Thymus (tissue), 11 donors: ENCODE data around the gene SLC1A7. TPM values are rescaled to one million over a fixed set of nuclear protein-coding genes. Genes with fewer than 3 reads are reported as not detected.
A peak's percentile ranks its signal among the peaks of the same experiment; 100 is the strongest.

ENCODE experiments used
- DNase-seq, 9 donors: peaks; one replicate each; pipeline ENCODE4 v3.0.0-alpha.2; 2013; ENCODE audit warnings: low spot score in 9 of 9, low read depth in 6 of 9, missing footprints in 1 of 9
- H3K27ac ChIP-seq, 2 donors: one replicate each; pipeline ENCODE4 v1.5.1; 2013; ENCODE audit warnings: control low read depth in 1 of 2, low read depth in 1 of 2, low read length in 1 of 2, mild to moderate bottlenecking in 1 of 2, moderate library complexity in 1 of 2
- H3K27me3 ChIP-seq, 2 donors: one replicate each; pipeline ENCODE4 v1.5.1; 2013; ENCODE audit warnings: low read length in 1 of 2; ENCODE audit not compliant: control insufficient read depth in 2 of 2, insufficient read depth in 1 of 2
- H3K36me3 ChIP-seq, 2 donors: one replicate each; pipeline ENCODE4 v1.5.1; 2013; ENCODE audit warnings: low read length in 1 of 2, mild to moderate bottlenecking in 1 of 2, moderate library complexity in 1 of 2; ENCODE audit not compliant: control insufficient read depth in 2 of 2, insufficient read depth in 2 of 2
- H3K4me1 ChIP-seq, 2 donors: one replicate each; pipeline ENCODE4 v1.5.1; 2013; ENCODE audit warnings: low read length in 2 of 2; ENCODE audit not compliant: control insufficient read depth in 2 of 2, insufficient read depth in 2 of 2
- H3K4me3 ChIP-seq, 2 donors: one replicate each; pipeline ENCODE4 v1.5.1; 2013; ENCODE audit warnings: low read length in 2 of 2, control low read depth in 1 of 2, mild to moderate bottlenecking in 1 of 2
- H3K9me3 ChIP-seq, 2 donors: one replicate each; pipeline ENCODE4 v1.5.1; 2013; ENCODE audit warnings: low read length in 1 of 2, mild to moderate bottlenecking in 1 of 2; ENCODE audit not compliant: control insufficient read depth in 2 of 2, insufficient read depth in 1 of 2
- WGBS: extraction: QIAGEN DNeasy Blood & Tissue Kit; methylation state at CpG from one replicate; pipeline ENCODE4 v1.1.7; 2013; 5-methylcytosine and 5-hydroxymethylcytosine counted together
- polyA plus RNA-seq: library from polyadenylated mRNA; stranded (reverse); fragments of 200-250 nt; gene quantifications from one replicate; pipeline ENCODE4 v1.2.3, GENCODE V29; 2013
- total RNA-seq: library from RNA; stranded (reverse); fragments of 120-200 nt; gene quantifications from one replicate; pipeline ENCODE4 v1.2.4, GENCODE V29; 2013
- donor health status: healthy.

SLC1A7 gene
- total and polyA plus RNA-seq, 2 donors = under 0.01 to 0.07 TPM

DNA sequence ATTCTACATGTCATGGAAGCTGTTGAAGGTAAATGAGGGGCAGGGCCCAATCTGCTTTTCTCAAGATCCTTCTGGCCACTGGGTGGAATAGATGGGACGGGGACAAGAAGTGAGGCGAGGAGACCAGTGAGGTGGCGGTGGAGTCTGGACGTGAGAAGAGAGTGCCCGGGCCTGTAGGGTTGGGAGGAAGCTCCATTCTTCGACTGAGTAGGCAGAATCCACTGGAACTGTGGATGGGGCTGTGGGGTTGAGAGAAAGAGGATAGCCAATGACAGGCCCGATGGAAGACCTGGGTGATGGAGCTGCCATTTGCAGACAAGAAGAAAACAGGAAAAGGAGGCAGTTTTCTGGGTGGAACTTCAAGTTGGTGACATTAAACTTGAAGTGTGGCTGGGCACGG, 10.3 kb downstream of the SLC1A7 start:
- no peaks in the 10 kb centered on the region for H3K27me3 ChIP-seq
- no peaks in the 10 kb centered on the region for H3K9me3 ChIP-seq
- H3K27ac ChIP-seq = no peak overlapping the region
- 93% methylated on average over 8 of the region's 8 CpGs for WGBS
- H3K4me1 ChIP-seq = peaks cover 0 to 11% of the 10 kb centered on the region in 2 donors
- no peak for DNase-seq
- H3K36me3 ChIP-seq = no peaks in the 10 kb centered on the region
- no peak overlapping the region for H3K4me3 ChIP-seq

DNA sequence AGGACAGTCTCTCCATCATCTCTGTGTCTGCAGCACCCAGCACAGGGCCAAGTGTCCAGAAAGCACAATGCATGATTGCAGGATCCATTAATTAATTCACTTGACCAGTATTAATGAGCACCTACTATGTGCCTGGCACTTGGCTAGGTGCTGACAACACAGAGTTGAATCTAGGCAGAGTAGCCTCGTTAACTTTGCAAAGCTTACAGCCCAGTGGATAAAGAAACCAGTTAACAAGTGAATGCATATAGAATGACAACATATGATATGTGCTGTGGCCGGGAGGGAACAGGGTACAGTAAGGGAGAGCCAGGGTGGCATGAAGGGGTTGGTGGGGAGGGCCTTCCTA, 10.9 kb downstream of the SLC1A7 start:
- no peak overlapping the region for H3K27ac ChIP-seq
- no peak for DNase-seq
- 98% methylated on average over 2 of the region's 2 CpGs for WGBS
- H3K27me3 ChIP-seq = no peaks in the 10 kb centered on the region
- no peak overlapping the region for H3K4me3 ChIP-seq
- H3K4me1 ChIP-seq = peaks cover 0 to 12% of the 10 kb centered on the region in 2 donors
- no peaks in the 10 kb centered on the region for H3K9me3 ChIP-seq
- H3K36me3 ChIP-seq = no peaks in the 10 kb centered on the region

DNA sequence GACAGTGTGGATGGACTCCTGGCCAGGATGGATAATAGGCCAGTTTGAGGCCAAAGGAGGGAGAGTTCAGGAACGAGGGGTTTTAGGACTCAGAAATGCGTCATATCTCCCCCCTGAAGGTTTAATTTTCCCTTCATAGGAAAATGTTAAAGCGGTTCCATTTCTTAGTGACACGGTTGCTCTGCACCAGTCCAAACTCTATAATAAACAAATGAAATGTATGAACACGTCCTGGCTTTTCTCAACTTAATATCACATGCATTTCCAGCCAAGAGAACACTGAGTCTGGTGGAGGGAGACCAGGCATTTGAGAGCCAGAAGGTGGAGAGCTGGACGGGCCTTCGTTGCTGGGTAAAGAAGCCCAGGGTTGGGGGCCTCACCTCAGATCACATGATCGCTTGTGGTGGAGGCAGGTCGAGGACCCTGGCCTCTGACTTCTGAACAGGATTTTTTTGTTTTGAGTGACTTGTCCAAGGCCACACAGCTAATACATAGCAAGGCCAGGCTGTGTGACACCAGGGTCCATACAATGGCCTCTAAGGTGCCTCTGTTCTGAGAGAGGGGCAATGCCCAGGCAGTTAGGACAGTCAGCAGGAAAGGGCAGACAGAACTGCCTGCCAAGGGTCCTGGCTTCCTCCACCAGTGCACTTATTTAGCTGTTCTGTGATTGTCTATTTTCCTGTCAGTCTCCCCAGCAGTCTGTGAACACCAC, 11.4 kb downstream of the SLC1A7 start:
- no peaks in the 10 kb centered on the region for H3K27me3 ChIP-seq
- no peak overlapping the region for H3K27ac ChIP-seq
- WGBS = 94% methylated on average over 9 of the region's 9 CpGs
- no peak for DNase-seq
- H3K4me1 ChIP-seq = peaks cover 0 to 12% of the 10 kb centered on the region in 2 donors
- H3K36me3 ChIP-seq = no peaks in the 10 kb centered on the region
- H3K4me3 ChIP-seq = no peak overlapping the region
- H3K9me3 ChIP-seq = no peaks in the 10 kb centered on the region

DNA sequence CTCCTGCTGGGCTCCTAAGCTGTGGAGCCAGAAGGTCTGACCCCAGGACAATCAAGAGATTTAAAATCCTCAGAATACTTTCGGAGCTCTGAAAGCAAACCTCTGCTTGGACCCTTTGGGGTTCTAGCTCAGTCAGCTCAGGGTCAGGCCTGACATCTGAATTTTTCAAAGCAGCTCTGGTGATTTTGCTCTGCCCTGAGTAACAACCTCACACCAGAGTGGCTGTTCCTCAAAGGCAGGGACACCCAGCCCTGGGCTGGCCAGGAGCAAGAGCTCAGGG, 11.9 kb downstream of the SLC1A7 start:
- H3K27me3 ChIP-seq = peaks cover 0 to under 1% of the 10 kb centered on the region in 2 donors
- no peak for DNase-seq
- H3K27ac ChIP-seq = no peak overlapping the region
- H3K9me3 ChIP-seq = no peaks in the 10 kb centered on the region
- no peak overlapping the region for H3K4me3 ChIP-seq
- H3K4me1 ChIP-seq = peaks cover 0 to 12% of the 10 kb centered on the region in 2 donors
- H3K36me3 ChIP-seq = no peaks in the 10 kb centered on the region
- WGBS = 98% methylated on average over 1 of the region's 1 CpG

DNA sequence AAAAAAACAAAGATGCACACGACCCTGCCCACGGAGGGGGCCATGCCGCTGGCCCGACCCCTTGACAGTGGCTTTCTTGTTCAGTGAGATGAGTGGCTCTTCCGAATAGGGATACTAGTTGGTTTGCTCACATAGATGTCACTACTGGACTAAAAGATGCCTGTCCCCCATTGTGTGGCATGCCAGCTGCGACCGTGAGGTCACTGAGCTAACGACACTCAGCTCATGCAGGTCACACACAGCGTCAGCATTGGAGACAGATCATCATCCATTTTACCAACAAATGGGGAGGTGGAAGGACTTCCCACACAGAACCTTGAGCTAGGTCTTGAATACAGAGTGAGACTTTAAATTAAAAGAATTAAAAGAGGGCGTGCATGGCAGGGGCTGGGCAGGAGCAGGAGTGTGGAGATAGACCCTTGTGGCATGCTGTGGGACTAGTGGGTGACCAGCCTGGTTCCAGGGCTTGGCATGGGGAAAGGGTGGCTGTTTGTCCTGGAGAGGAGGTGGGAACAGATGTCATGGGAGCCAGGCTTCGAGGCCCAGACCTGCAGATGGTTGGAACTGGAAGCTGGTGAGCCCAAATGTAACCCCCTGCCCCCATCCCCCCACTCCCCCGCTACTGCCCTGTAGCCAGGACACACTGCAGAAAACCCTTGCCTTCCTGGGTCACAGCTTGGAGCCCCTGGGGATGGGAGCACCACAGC, 12.4 kb downstream of the SLC1A7 start:
- Histone ChIP-seq H3K9me3 (no peaks in the 10 kb centered on the region), H3K4me3 (no peak overlapping the region), H3K27ac (no peak overlapping the region), H3K4me1 (peaks cover 0 to 10% of the 10 kb centered on the region in 2 donors), H3K27me3 (peaks cover 0 to 2% of the 10 kb centered on the region in 2 donors), H3K36me3 (no peaks in the 10 kb centered on the region)
- 89% methylated on average over 12 of the region's 12 CpGs for WGBS
- DNase-seq = no peak

DNA sequence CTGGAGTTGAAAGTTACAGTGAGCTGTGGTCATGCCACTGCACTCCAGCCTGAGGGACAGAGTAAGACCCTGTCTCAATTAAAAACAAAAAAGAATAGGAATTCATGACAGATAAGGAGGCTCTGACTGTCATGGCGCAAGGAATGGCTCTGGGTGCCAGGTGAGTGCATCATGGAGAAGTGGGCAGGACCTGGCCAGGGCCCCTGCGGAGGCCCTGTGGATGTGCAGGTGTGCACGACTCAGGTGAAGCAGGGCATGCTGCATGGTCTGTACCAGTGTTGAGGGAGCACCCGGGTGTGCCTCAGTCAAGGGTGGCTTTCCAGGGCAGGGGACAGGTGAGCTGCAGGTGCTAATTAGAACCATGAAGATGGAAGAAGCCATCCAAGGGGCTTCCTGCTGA, 14.0 kb downstream of the SLC1A7 start:
- no peak for DNase-seq
- peaks cover 0 to 12% of the 10 kb centered on the region in 2 donors for H3K4me1 ChIP-seq
- peaks cover 0 to 2% of the 10 kb centered on the region in 2 donors for H3K27me3 ChIP-seq
- no peaks in the 10 kb centered on the region for H3K9me3 ChIP-seq
- H3K27ac ChIP-seq = no peak overlapping the region
- 96% methylated on average over 4 of the region's 4 CpGs for whole genome bisulfite sequencing
- H3K4me3 ChIP-seq = no peak overlapping the region
- H3K36me3 ChIP-seq = no peaks in the 10 kb centered on the region

DNA sequence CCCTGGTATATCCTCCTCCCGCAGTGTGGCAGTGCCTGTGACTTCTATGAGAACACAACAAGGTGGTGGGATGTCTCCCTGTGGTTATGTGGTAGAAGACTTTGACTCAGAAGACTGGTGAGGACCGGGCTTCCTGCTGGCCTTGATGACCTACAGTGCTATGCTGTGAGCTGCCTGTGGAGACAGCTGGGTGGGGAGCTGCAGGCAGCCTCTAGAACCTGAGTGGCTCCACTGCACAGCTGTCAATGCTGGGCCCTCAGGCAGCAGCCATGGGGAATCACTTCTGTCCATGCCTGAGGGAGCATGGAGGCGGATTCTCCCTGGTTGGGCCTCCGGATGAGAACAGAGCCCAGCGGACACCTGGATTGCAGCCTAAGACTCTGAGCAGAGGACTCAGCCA, 14.9 kb downstream of the SLC1A7 start:
- Histone ChIP-seq H3K27me3 (peaks cover 0 to 5% of the 10 kb centered on the region in 2 donors), H3K9me3 (no peaks in the 10 kb centered on the region), H3K4me3 (no peak overlapping the region), H3K27ac (no peak overlapping the region), H3K36me3 (no peaks in the 10 kb centered on the region), H3K4me1 (peaks cover 0 to 20% of the 10 kb centered on the region in 2 donors)
- DNase-seq = peak in 1 of 9 donors; percentile 51
- 84% methylated on average over 5 of the region's 5 CpGs for WGBS

DNA sequence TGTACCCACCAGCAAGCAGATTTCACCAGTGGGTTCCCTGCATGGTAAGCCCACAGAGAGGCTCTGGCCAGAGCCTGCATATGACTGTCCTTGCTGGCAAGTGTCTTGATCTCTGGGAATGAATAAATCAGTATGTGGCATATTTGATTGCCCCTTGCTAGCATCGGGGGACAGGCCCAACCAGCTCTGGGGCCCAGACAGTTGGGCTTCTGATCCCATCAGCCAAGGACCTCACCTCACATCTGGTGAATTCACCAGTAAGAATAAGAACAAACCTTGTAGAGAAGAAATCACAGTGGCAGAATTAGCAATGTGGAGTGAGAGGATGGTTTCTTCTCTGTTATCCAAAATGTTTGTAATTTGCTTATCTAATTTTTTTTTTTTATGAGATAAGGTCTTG, 15.9 kb downstream of the SLC1A7 start:
- 95% methylated on average over 1 of the region's 1 CpG for WGBS
- Histone ChIP-seq H3K4me1 (peaks cover 7 to 31% of the 10 kb centered on the region in 2 donors), H3K27ac (no peak overlapping the region), H3K27me3 (peaks cover 0 to 5% of the 10 kb centered on the region in 2 donors), H3K4me3 (no peak overlapping the region), H3K36me3 (no peaks in the 10 kb centered on the region), H3K9me3 (no peaks in the 10 kb centered on the region)
- no peak for DNase-seq

DNA sequence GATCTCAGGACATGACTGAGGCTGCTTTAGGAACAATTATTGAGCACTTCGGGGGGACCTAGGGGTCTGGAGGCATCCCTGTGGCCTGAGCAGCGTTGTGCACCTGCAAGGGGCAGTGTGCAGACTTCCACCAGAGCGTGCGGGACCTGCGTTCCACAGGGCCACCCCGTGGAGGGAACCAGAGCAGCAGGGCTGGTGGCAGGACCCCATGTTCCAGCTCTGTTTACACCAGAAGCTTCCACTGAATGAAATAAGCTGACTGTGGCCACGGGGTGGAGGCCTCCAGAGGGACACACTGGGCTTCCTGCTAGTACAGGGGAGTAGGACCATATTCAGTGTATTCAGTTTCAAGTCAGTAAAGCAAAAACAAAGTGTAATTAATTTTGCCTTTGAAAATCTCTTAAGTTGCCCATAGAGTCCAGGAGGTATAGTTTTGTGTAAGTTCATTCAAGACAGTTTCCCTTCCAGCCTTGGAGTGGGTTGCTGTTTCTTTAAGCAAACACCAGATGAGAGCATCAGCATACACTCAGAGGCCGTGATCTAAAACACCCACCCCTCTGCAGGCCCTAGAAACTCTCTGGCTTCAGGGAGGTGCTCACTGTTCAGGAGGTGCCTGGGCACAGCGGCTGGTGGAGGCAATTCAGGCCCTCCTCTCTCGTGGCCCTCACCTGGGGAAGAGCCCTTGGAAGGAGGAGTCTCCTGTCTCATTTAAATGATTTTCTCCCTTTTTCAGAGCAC, 16.6 kb downstream of the SLC1A7 start:
- H3K27me3 ChIP-seq = peaks cover 0 to 5% of the 10 kb centered on the region in 2 donors
- peaks cover 10 to 38% of the 10 kb centered on the region in 2 donors for H3K4me1 ChIP-seq
- H3K36me3 ChIP-seq = no peaks in the 10 kb centered on the region
- no peak for DNase-seq
- H3K9me3 ChIP-seq = no peaks in the 10 kb centered on the region
- no peak overlapping the region for H3K27ac ChIP-seq
- H3K4me3 ChIP-seq = no peak overlapping the region
- 85% methylated on average over 10 of the region's 10 CpGs for WGBS
